HG03342 (cell line): ENCODE measurements around the gene RNF208.

ENCODE experiments used
- ATAC-seq: cut with Tn5 transposase; IDR thresholded peaks from one replicate; pipeline ENCODE4 v1.9.1; 2021; ENCODE audit warnings: mild to moderate bottlenecking, moderate library complexity; ENCODE audit not compliant: unreplicated experiment

Gene RNF208

DNA sequence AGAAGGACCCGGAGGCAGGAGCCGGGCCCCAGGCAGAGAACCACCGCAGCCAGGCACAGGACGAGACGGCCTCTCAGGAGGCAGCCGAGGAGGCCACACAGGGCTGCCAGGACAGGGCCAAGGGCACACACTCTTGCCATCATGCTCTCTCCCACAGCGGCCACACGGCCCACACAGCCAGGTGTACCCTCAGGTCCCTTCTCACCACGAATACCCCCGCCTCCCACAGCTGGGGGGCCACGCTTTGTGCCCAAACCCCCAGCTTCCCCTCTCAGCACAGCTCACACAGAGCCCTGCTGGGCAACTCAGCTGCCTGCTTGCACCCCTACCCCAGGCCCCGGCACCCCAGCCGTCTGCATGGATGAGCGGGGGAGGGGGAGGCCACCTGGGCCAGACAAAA is 28.3 kb downstream of the RNF208 start:
- ATAC-seq = no peak

DNA sequence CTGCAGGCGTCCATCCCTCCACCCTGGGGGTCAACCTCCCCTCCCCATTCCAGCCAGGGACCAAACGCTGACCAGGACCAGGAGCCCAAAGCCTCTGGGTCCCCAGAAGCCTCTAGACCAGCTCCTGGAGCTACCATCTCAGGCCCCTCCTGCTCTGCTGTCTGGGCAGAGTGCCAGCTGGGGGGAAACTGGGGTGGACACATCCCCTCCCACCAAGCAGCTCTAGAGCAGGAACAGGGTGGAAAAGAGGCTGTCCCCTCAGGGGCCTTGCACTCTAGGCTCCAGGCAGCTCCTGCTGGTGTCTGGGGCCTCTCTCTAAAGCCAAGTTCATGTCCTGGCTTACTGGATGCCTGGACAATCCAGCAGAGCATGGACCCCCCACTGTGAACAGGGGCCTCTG is 29.2 kb downstream of the RNF208 start:
- ATAC-seq = no peak

DNA sequence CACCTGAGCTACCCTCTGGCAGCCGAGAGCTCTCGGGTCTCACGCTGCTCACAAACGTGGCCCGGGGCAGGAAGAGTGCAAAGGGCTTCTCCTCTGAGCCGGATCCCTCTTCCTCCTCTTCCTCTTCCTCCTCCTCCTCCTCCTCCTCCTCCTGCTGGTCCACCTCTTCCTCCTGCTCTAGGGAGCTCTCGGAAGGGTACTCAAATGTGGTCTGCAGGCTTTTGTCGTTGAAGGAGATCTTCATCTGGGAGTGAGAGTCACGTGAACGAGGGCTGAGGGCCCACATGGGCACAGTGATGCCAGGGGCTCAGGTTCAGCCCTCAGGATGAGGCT is 29.6 kb downstream of the RNF208 start:
- ATAC-seq = no peak

DNA sequence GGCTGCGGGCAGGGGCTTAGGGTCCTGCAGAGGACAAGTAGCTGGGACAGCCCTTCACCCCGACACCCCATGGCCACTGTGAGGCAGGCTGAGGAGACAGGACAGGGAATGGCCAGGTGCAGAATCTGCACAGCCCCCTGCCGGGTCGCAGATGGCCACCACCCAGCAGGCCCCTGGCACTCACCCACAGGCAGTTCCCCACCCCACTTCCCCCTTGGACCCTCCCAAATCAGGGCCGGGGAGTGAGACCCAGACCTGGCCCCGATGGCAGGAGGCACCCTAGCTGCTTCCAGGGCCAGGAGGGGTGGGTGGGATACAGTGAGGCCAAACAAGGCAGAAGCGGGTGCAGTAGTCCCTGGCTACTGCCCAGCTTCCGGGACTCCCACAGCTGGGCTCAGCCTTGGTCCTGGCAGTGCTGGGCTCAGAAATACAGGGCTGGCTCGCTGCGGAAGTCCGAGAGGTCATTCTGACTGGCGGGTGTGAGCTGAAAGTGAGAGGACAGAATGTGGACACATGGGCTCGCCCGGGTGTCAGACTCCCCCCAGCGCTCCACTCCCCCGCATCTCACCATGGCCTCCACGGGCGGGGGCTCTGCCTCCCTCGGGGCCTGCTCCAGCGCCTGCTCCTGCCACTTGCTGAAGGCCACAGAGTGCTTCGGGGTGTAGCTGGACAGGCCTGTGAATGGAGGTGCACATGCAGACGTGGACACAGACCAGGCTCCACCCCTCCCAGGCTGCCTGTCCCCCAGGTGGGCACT is 30.2 kb downstream of the RNF208 start:
- no peak for ATAC-seq

DNA sequence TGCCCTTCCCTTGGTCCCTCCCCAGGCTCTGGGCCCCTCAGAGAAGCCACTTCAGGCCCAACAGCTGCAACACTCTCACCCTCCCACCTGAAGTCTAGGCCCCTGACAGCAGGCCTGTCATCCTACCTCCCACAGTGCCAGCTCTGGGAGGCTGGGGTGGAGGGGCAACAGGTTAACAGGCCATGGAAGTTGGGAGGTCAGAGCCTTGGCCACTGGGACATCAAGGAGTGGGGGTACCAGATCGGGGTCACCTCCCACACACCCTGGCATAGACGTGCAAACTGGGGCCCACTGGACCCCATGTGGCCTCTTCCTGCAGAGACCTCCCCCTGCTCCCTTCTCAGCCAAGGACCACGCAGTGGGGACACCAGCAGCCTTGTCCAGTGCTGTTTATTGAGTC is 30.8 kb downstream of the RNF208 start:
- ATAC-seq = no peak

DNA sequence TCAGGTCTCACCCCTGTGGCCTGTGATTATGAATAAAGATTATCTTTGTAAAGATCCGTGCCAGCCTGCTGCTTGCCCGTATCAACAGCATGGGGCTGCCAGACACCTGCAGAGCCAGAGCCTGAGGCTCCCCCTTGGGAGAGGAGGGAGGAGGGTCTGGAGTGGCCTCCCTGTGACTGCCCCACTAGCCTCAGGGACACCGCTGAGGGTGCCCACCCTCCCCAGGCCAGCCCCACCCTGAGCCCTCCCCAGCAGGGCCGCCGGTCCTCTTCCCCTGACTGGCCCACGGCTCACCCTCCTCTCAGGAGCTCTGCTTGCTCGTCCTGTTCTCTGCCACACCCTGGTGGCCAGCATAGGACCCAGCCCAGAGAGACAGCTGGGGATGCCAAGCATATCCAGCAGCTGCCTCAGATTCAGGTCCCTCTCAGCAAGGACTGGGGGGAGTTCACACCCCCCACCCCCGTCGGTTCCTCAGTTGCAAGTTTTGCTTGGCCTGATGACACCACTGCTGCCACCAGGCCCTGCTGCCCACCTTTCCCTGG is 31.7 kb downstream of the RNF208 start:
- ATAC-seq = no peak

DNA sequence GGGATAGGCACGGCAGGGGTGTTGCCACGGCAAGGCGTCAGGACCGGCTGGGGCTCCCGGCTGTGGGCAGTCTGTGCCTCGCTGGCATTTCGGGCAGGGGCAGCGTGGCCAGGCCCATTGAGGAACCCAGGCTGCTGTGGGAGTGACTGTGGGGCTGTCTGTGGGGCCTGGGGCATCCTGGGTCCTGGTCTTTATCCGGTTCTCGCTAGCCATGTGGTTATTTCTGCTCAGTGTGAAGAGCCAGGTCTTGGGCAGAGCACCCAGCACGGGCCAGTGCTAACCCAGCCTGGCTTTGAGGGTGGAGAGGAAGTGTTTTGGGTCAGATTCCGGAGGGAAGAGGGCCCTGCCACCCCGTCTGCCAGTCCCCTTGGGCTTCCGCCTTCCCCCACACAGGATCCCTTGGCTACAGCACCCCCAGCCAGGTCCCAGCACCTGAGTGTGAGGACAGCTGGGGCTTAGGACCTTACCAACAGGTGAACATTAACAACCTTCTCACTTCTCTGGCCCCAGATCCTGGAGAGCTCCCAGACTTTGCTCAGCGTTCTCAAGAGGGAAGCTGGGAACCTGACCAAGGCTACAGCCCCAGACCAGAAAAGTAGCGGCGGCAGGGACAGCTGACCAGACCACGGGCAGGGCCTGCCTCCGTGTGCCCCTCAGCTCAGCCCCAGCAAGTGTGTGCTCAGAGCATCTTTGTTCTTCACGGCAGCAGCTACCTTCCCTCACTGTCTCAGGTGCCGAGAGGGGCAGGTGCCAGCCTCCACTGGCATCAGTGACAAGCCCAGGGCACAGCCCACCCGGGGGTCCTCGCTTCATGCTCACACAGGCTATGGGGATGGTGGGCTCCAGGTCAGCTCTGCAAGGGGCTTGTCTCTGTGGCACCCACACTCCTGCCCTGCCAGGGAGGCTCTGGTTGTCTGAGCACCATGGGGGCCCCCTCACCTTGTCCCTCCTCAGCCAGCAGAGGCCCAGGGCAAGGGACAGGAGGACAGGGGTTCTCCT is 32.4 kb downstream of the RNF208 start:
- ATAC-seq = no peak

DNA sequence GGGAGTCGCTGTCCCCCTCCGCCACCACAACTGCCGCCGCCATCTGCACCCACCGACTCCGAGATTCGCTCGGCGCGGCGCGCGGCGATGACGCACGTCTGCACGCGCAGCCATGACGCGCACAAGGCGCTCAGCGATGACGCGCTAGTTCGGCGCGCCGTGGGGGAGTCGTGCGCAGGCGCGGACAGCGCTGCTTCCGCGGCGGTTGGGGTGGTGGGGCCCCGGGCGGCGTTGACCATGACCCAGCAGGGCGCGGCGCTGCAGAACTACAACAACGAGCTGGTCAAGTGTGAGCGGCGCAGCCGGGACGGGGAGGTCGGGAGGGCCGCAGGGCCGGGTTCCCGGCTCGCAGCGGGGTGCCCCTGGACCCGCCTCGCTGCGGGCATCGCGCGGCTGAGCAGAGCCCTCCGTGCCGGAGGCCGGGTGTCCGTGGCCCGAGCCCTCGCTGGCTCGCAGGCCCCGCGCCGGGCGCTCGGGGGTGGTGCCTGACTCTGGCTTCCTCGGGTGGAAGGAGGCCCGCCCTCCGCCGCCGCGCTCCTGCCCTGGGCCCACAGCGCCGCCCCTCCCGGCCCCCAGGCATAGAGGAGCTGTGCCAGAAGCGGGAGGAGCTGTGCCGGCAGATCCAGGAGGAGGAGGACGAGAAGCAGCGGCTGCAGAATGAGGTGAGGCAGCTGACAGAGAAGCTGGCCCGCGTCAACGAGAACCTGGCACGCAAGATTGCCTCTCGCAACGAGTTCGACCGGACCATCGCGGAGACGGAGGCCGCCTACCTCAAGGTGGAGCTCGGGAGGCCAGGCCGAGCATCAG is 33.3 kb downstream of the RNF208 start, which contains the start of the genes ANAPC2 and SSNA1:
Gene ANAPC2 (minus strand): TSS at position 71 of the 807 bp plus-strand sequence. CDS start 28 bp downstream, at position 43.
Gene SSNA1 (plus strand): TSS at position 187 of the 807 bp plus-strand sequence. CDS start 51 bp downstream, at position 238.
- peak; percentile 78 for ATAC-seq

DNA sequence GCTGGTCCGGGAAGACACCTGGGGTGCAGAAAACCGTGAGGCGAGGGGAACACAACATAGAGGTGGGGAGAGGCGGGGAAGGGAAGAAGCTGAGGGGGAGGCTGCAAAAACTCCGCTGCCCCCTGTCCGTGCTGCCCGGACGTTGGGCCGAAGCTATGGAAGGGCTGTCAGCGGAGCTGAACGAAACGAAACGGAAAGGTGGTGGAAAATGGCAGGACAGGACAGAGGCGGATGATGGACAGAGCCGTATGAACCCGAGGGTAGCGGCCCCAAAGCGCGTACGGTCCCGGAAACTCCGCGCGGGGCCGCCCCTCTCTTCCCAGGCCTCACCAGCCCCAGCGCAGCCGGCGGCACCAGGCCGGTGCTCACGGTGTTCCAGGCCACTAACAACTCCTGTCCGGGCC is 34.0 kb downstream of the RNF208 start:
- no peak for ATAC-seq

DNA sequence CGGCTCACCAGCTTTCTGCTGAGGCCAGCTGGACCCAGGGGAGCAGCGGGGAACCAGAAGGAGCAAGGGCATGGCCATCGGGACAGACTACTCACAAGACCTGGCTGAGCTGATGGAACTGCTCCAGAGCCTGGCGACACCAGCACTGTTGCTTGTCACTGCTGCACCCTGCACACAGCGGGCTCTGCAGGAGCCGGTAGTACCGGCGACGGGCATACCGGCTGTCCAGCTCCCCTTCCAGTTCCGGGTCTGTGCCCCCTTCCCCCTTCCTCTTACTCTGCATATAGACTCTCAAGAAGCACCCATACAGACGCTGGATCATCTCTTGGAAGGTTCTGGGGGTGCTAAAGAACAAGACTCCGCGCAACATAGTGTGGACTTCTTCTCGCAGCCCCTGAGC is 34.7 kb downstream of the RNF208 start:
- ATAC-seq = no peak

DNA sequence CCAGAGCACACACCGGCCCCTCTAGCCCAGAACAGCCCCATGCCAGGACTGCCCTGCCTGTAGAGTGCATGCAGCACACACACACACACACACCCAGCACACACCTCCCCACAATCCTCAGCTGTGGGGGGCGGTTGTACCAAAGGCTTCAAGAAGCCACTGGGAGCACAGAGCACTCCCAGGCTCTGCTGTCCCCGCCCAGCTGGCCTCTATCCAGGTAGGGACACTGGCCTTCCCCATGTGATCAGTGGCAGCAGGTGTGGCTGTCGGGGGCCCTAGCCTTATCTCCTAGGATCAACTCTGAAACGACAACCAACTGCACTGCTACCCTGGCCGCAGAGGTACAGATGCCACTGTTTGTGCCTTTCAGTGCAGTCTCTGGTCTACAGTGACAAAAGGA is 35.7 kb downstream of the RNF208 start:
- ATAC-seq = no peak

DNA sequence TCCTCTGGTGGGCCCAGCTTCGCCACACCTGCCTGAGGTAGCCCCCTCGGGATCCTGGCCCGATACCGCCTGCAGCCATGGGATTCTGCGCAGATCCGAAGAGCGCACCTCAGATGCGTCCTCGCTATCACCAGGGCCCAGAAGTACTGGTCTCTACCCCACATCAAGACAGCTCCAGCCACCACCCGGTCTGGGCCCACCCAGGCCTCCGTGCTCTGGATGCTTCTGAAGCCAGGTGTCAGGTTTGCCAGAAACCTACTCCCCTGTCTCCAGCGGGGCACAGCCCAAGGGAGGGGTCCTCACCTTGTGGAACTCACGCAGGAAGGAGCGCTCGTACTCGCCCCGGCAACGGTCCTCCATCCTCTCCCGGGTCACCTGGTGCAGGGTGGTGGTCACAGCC is 36.1 kb downstream of the RNF208 start:
- ATAC-seq = no peak

DNA sequence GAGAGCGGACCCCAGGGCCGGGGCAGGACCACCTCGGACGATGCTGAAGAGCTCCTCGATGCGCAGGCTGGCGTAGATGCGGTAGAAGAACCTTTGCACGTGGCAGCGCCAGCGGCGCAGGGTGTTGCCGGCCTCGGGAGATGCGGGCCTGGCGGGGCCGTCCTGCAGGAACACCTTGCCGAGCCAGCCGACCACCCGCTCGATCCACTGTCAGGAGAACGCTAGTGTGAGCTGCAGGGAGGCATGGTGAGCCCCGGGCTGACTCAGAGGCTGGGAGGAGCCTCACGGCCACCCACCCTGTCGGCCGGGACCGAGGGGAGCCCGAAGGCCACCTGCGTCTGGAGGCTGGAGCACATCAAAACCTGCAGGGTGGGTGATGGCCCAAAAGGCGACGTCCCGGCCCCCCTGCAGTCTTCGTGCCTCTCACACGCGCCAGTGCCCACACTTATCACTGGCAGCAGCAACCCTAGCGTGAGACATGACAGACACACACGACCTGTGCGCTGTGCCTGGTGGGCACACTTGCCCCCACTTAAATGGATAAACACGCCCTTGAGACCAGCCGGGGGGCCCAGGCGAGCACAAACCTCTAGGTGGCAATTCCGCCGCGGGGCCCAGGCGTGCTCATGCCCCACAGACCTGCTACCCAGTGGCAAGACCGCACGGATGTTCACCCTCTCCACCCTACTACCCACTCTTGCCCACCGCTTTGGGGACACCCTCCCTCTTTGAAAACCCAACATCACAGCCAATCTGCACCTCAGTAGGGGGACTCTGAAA is 37.0 kb downstream of the RNF208 start:
- ATAC-seq = no peak

DNA sequence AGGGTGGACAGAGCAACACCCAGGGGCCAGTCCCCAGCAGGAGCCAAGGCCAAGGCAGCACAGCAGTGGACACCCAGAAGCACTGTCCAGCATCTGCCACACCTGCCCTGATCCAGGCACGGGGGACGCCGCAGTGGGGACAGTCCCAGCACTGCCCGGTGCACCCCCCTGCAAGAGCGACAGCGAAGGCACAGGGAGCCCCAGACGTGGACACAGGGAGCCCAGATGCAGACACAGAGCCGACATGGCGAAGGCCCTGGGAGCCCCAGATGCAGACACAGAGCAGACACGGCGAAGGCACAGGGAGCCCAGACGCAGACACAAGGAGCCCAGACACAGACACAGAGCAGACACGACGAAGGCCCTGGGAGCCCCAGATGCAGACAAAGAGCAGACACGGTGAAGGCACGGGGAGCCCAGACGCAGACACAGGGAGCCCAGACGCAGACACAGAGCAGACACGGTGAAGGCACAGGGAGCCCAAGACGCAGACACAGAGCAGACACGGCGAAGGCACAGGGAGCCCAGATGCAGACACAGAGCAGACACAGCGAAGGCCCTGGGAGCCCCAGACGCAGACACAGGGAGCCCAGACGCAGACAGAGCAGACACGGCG is 38.0 kb downstream of the RNF208 start:
- ATAC-seq = no peak

DNA sequence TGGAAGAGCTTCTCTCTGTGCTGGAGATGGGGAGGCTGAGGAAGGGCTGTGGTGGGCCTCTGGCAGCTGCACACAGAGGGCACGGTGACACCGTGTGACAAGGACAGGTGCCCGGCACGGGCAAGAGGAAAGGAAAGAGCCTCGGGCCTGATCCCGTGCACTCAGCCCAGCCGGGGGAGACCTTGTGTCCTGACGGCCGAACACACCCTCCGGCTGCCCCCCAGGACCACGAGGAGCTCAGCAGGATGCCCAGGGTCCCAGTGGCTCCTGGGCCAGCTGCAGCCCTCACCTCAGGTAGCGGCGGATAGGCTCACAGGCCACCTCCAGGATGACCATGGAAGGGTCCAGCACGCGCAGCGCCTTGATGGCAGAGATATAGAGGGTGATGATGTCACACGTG is 39.2 kb downstream of the RNF208 start:
- ATAC-seq = no peak

DNA sequence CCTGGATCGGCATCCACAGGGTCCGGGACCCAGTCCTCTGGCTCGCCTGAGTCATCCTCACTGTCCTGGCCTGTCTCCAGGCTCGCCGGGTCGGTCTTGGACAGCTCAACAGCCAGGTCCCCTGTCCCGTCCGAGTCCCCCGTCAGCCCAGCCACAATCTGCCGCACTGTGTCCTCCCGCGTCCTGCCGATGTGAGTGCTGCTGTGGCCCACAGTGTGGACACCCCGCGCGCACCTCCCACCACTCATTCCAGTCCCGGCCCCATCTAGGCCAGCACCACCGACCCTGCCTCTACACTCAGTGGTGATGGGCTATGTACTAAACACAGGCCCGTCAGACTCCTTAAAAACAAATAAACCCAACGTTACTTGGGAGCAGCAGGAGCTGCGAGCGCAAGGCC is 40.4 kb downstream of the RNF208 start:
- no peak for ATAC-seq

DNA sequence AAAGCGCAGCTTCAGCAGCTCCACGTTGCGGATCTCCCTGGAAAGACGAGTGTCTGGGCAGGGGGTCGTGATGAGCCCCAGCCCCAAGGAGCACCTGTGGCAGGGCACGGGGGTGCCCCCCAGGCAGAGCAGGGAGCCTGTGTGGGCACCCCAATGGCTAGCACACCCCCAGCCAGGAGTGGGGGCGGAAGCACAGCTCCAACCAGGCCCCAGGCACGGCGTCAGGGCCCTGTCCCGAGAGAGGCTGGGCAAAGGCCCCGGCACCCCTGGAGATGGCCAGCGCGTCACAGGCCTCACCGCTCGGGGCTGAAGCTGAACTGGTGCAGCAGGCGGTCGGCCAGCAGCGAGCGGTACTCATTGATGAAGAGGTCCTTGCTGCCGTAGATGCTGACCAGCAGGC is 41.5 kb downstream of the RNF208 start:
- ATAC-seq = no peak

DNA sequence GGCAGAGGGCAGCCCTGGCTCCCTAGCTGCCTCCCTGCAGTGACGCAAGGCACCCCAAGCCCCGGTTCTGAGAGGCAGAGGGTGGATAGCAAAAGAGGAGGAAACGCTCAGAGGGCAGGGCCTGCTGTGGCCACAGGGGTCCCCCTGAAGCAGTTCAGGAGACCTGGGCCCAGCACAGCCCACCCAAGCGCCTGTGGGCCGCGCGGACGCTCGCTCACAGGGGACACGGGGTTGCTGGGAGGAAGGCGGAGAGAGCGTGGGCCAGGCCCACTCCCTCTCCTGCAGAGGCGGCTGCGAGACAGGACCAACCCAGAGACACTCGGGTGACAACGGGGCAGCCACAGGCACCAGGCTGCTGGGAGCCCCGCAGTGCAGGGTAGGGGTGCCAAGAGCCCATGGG is 42.3 kb downstream of the RNF208 start:
- no peak for ATAC-seq

DNA sequence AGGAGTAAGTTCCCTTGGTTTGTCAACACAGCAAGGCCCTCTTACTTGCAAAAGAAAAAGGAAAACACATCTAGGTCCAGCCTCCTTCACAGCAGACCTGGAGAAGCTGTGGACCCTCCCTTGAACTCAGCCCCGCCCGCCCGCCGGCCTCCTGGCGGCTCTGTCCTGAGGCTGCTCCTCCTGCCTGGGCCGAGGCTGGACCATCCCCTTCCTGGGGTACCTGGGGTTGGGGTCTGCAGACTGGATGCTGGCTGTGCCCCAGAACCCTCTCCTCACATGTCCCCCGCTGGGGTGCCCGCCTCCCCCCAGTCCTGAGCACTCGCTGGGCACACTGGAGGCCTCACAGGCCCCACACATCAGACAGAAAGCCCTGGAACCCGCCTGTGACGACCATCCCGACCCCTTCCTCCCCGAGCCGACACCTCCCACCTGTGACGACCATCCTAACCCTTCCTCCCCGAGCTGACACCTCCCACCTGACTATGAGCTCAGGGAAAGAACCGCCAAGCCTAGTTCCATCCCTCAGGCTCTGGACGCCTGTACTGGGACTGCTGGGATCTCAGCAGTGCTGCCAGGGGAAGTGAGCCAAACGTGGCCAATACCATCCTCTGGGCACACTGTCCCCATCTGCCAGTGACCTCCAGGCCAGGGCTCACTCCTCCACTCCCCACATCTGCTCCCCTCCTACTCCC is 43.0 kb downstream of the RNF208 start:
- ATAC-seq = no peak
